Right atrium auricular region (tissue), 2 donors: ENCODE results near the gene CLUH. TPM values are rescaled to one million over a fixed set of nuclear protein-coding genes. Genes with fewer than 3 reads are reported as not detected.

Source experiments
- DNase-seq: peaks from one replicate; pipeline ENCODE4 v3.0.0-alpha.2; 2019; ENCODE audit warnings: low spot score
- H3K27ac ChIP-seq, 2 donors: fragments of 200-600 bp; sonication (generic); 1 replicate in 1 of 2; 2 replicates in 1 of 2; pipeline ENCODE4 v1.5.1; 2016 to 2019
- H3K27me3 ChIP-seq, 2 donors: fragments of 200-600 bp; sonication (generic); one replicate each; pipeline versions ENCODE4 v1.5.1 to v1.6.0; 2017 to 2019
- H3K36me3 ChIP-seq: fragments of 200-600 bp; sonication (generic); one replicate; pipeline ENCODE4 v1.5.1; 2016
- H3K4me1 ChIP-seq, 2 donors: fragments of 200-600 bp; sonication (generic); one replicate each; pipeline versions ENCODE4 v1.5.1 to v1.6.0; 2017 to 2019
- H3K4me3 ChIP-seq, 2 donors: fragments of 200-600 bp; sonication (generic); 1 replicate in 1 of 2; 2 replicates in 1 of 2; pipeline ENCODE4 v1.5.1; 2017 to 2019; ENCODE audit warnings: mild to moderate bottlenecking in 1 of 2, moderate library complexity in 1 of 2
- H3K9me3 ChIP-seq, 2 donors: fragments of 200-600 bp; sonication (generic); one replicate each; pipeline ENCODE4 v1.5.1; 2019
- total RNA-seq, 2 donors: library from RNA; depleted of rRNA; stranded (reverse); fragments of >200 nt; gene quantifications; one replicate each; pipeline ENCODE4 v1.1.0, GENCODE V29; 2016
- TF ChIP-seq, protein P1 (sequence below), 2 donors: fragments of 200-600 bp; sonication (generic); IDR thresholded peaks; one replicate each; pipeline ENCODE4 v1.5.1; 2019; ENCODE audit warnings: antibody characterized with exemption in 2 of 2

CLUH gene
- total RNA-seq, 2 donors from 2014 or later: 94.4 to 126 TPM

DNA sequence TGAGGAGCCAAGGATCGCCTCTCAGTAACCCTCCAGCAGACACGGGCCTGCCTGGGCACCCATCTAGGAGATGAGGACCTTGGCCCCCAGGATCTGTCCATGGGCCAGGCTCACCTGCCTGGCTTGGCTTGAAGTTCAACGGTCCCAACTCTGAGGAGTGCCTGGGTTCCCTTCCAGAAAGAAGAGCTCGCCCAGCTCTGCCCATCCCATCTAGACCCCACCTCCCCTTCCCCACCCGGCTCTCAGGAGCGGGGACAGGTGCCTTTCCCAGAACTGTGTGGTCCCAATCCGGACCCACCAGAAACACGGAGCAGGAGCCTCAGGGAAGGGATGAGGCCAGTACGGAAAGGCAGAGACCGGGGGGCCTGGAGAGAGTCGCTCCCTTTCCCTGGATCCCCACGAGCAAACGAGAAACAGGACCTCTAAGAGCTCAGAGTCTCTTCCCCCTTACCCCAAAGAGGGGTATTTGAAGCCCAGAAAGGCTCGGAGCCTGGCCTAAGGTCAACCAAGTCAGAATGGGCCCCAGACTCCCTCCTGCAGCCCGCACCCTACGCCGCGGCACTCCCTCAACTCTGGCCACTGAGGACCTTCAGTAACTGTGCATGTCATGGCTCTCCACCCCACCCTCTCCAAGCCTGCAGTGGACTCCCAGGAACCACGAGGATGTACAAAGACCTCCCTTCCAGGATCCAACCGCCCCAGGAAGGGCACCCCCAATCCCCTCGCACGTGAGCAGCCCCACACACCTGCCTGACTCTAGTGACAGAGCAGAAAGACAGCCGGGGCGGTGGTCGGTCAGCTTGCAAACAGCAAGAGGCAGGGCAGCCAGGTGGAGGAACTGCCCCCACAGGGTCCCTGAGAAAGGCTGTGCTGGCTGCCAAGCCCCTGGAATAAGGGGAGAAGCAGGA is 5.4 kb downstream of the CLUH start:
- peaks cover 25% of the 10 kb centered on the region for H3K36me3 ChIP-seq
- peak overlapping the region; percentile 90 to 92 for H3K27ac ChIP-seq
- TF ChIP-seq, protein P1, sequence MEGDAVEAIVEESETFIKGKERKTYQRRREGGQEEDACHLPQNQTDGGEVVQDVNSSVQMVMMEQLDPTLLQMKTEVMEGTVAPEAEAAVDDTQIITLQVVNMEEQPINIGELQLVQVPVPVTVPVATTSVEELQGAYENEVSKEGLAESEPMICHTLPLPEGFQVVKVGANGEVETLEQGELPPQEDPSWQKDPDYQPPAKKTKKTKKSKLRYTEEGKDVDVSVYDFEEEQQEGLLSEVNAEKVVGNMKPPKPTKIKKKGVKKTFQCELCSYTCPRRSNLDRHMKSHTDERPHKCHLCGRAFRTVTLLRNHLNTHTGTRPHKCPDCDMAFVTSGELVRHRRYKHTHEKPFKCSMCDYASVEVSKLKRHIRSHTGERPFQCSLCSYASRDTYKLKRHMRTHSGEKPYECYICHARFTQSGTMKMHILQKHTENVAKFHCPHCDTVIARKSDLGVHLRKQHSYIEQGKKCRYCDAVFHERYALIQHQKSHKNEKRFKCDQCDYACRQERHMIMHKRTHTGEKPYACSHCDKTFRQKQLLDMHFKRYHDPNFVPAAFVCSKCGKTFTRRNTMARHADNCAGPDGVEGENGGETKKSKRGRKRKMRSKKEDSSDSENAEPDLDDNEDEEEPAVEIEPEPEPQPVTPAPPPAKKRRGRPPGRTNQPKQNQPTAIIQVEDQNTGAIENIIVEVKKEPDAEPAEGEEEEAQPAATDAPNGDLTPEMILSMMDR (IDR thresholded peaks at IDR 0.05): no peak
- H3K4me3 ChIP-seq: peak overlapping the region in 1 of 2 donors; percentile 93
- no peaks in the 10 kb centered on the region for H3K27me3 ChIP-seq
- peaks cover 0 to 68% of the 10 kb centered on the region in 2 donors for H3K4me1 ChIP-seq
- no peak for DNase-seq
- no peaks in the 10 kb centered on the region for H3K9me3 ChIP-seq

DNA sequence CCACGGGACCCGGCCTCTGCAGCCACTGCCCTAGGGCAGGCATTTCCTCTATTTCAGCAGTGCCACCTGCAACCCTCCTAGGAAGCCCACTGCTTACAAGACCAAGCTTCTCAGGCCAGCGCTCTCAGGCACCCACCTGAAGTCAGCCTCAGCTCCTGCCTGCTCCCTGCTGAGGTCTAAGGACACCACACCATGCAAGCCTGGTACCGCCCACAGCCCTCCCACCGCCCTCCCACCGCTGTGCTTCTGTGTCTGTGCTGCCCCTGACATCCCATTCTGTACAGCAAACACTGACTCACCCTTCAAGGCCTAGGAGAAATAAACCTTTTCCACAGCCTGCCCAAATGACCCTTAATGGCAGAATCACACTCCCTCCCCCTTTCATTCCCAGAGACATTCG is 6.3 kb downstream of the CLUH start:
- TF ChIP-seq, protein P1 (IDR thresholded peaks at IDR 0.05): no peak
- H3K36me3 ChIP-seq: peaks cover 34% of the 10 kb centered on the region
- no peaks in the 10 kb centered on the region for H3K9me3 ChIP-seq
- peak overlapping the region in 1 of 2 donors; percentile 92 for H3K27ac ChIP-seq
- no peak for DNase-seq
- H3K4me3 ChIP-seq: no peak overlapping the region
- peaks cover 0 to 61% of the 10 kb centered on the region in 2 donors for H3K4me1 ChIP-seq
- H3K27me3 ChIP-seq: no peaks in the 10 kb centered on the region

DNA sequence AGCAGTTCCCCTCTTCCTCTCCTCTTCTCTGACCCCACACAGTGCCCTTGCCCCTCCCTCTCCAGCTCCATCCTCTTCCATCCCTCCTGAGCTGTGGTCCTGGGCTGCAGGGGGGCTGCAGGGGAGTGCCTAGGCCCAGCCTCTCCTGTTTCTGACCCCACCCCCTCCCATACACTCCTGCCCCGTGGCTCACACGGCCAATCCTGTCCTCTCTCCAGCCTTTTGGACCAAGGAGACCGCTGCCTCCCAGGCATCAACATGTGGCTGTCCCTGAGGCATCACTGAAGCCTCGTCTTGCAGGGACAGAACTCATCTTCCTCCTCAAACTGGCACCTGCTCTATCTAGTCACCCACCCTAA is 6.7 kb downstream of the CLUH start:
- no peaks in the 10 kb centered on the region for H3K27me3 ChIP-seq
- no peak for DNase-seq
- no peaks in the 10 kb centered on the region for H3K9me3 ChIP-seq
- peaks cover 0 to 57% of the 10 kb centered on the region in 2 donors for H3K4me1 ChIP-seq
- H3K36me3 ChIP-seq: peaks cover 38% of the 10 kb centered on the region
- H3K4me3 ChIP-seq: no peak overlapping the region
- TF ChIP-seq, protein P1 (IDR thresholded peaks at IDR 0.05): no peak
- no peak overlapping the region for H3K27ac ChIP-seq

DNA sequence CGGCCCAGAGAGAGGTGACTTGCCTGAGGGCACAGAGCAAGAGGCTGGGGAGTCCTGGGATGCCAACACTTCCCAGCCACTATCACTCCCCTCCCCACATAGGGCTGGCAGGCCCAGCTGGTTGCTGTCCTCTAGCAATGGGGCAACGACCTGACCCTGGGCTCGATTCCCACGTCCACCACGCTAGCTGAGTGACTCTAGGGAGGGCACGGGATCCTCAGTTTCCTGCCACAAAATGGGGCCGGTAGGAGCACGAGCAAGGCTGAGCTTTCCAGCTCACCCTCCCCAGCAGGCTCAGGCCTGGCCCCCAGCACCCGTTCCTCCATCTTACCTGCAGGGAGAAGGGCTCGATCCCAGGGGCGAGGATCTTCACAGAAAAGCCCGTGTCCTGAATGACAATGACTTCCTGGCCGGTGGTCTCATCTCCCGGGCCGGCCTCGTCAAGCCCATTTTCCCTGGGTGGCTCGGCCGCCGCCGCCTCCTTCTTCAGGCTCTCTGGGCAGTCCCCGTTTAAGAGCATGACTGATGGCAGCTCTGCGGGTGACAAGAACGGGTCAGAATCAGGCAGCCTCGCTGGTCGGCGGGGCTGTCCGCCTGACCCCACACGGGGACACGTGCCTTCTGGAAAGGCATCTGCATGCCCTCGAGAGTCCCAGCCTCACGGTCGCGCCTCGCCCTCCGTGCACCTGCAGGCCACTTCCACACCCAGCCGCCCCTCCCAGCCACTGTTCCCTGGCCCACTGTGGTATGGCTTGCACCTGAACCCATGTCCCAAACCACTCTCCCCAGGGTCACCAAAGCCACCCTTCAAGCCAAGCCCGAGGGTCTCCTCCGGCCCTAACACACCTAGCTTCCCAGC is 7.3 kb downstream of the CLUH start:
- TF ChIP-seq, protein P1 (IDR thresholded peaks at IDR 0.05): no peak
- Histone ChIP-seq H3K27ac (peak overlapping the region in 1 of 2 donors; percentile 55), H3K36me3 (peaks cover 43% of the 10 kb centered on the region), H3K4me3 (no peak overlapping the region), H3K27me3 (no peaks in the 10 kb centered on the region), H3K4me1 (peaks cover 0 to 51% of the 10 kb centered on the region in 2 donors), H3K9me3 (no peaks in the 10 kb centered on the region)
- no peak for DNase-seq

DNA sequence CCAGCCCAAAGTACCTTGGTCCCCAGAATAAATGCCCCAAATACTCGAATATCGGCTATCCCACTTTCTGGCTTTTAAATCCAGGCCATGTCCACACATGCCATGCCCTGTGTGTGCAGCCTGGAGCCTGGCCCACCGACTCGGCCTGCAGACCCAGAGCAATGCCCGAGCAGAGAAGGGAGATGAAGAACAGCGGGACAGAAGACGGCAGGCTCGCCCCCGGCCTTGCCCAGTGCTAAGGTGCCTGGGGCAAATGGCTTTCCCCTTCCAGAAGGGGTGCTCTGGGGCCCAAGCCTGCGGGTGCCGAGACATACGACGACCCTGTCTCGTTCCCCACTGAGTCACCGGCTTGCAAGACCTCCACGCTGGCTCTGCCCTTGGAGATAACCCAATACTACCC is 8.0 kb downstream of the CLUH start:
- H3K9me3 ChIP-seq: no peaks in the 10 kb centered on the region
- peaks cover 47% of the 10 kb centered on the region for H3K36me3 ChIP-seq
- DNase-seq: no peak
- H3K4me3 ChIP-seq: no peak overlapping the region
- no peak overlapping the region for H3K27ac ChIP-seq
- peaks cover 0 to 44% of the 10 kb centered on the region in 2 donors for H3K4me1 ChIP-seq
- TF ChIP-seq, protein P1 (IDR thresholded peaks at IDR 0.05): no peak
- H3K27me3 ChIP-seq: no peaks in the 10 kb centered on the region
